HepG2 (cell line): ENCODE results near the gene ZNF530. TPM values are rescaled to one million over a fixed set of nuclear protein-coding genes. Genes with fewer than 3 reads are reported as not detected.

Source experiments
- ATAC-seq: fragments of 200-7000 bp; cut with Tn5 transposase; 3 replicates; pipeline ENCODE4 v1.9.1; 2020; ENCODE audit warnings: mild to moderate bottlenecking, moderate library complexity
- BruUV-seq: library from RNA; stranded (reverse); fragments of 400-500 nt; replicated peaks from 2 replicates; lab custom pipeline; 2021; lab: Mats Ljungman, UMichigan
- CTCF ChIA-PET: fragments of 300-600 bp; formaldehyde crosslinking; extraction: SDS; loops from one replicate; lab custom pipeline; 2021; ENCODE audit warnings: low total read pairs, inconsistent platforms, low intra/inter-chr PET ratio; lab: Yijun Ruan, JAX
- POLR2A ChIA-PET: fragments of 350-600 bp; sonication (Branson Sonifier 250); formaldehyde crosslinking; loops from one replicate; lab custom pipeline; 2020; ENCODE audit warnings: antibody characterized with exemption, inconsistent platforms; lab: Yijun Ruan, JAX
- DNase-seq: peaks from one replicate; pipeline ENCODE4 v3.0.0-alpha.2; 2015; ENCODE audit warnings: low spot score
- FAIRE-seq: peaks from 3 replicates; lab custom pipeline; 2011; peaks lifted over from hg19 to GRCh38; lab: Jason Lieb, UNC
- H2AFZ ChIP-seq: one replicate; pipeline ENCODE4 v1.6.1; 2011; ENCODE audit warnings: low read length, inconsistent platforms
- H3K27ac ChIP-seq: fragments of 300-600 bp; 3 replicates; pipeline ENCODE4 v1.8.0; 2011; ENCODE audit warnings: mixed run types, mild to moderate bottlenecking, mixed read lengths, low read length, inconsistent platforms; ENCODE audit not compliant: insufficient read depth; ENCODE audit errors: extremely low read length
- H3K27me3 ChIP-seq, 2 experiments: fragments of 200-600 bp in 1 of 2; 2 replicates in 1 of 2; 3 replicates in 1 of 2; pipeline versions ENCODE4 v1.6.0 to v1.8.0; 2011; ENCODE audit warnings: low read length in 2 of 2, mild to moderate bottlenecking in 2 of 2, moderate library complexity in 2 of 2, inconsistent platforms in 1 of 2; ENCODE audit not compliant: insufficient read depth in 2 of 2, control insufficient read depth in 1 of 2
- H3K36me3 ChIP-seq, 2 experiments: fragments of 200-600 bp in 1 of 2; replicated peaks in 1 of 2; 2 replicates in 1 of 2; 3 replicates in 1 of 2; pipeline versions ENCODE4 v1.5.1 to v1.8.0; 2011; ENCODE audit warnings: low read length in 2 of 2, inconsistent platforms in 1 of 2; ENCODE audit not compliant: insufficient read depth in 2 of 2, control insufficient read depth in 1 of 2
- H3K4me1 ChIP-seq: 2 replicates; pipeline ENCODE4 v1.5.1; 2012; ENCODE audit warnings: low read length, inconsistent platforms; ENCODE audit not compliant: insufficient read depth
- H3K4me2 ChIP-seq: 2 replicates; pipeline ENCODE4 v1.6.0; 2011; ENCODE audit warnings: low read depth, low read length, inconsistent platforms
- H3K4me3 ChIP-seq, 3 experiments: fragments of 200-600 bp in 1 of 3; sonication (generic), shearing (Covaris generic) in 1 of 3; replicated peaks in 1 of 3; 2 replicates each; pipeline ENCODE4 v1.5.1; 2011 to 2016; ENCODE audit warnings: low read length in 3 of 3, inconsistent platforms in 2 of 3, low read depth in 2 of 3, mild to moderate bottlenecking in 2 of 3, control low read depth in 1 of 3, mixed read lengths in 1 of 3; ENCODE audit not compliant: insufficient read depth in 1 of 3
- H3K79me2 ChIP-seq: one replicate; pipeline ENCODE4 v1.6.1; 2011; ENCODE audit warnings: low read length, inconsistent platforms; ENCODE audit not compliant: insufficient read depth
- H3K9ac ChIP-seq: 2 replicates; pipeline ENCODE4 v1.6.0; 2011; ENCODE audit warnings: mild to moderate bottlenecking, low read depth, low read length, inconsistent platforms; ENCODE audit not compliant: insufficient read depth
- H3K9me3 ChIP-seq: 2 replicates; pipeline ENCODE4 v1.5.1; 2012; ENCODE audit warnings: mild to moderate bottlenecking, low read length
- H4K20me1 ChIP-seq: 2 replicates; pipeline ENCODE4 v1.6.0; 2011; ENCODE audit warnings: inconsistent platforms, mild to moderate bottlenecking, low read length, moderate library complexity; ENCODE audit not compliant: insufficient read depth
- KAT2B ChIP-seq: fragments of 150-350 bp; IDR thresholded peaks from 2 replicates; pipeline ENCODE4 v1.6.1; 2014; ENCODE audit warnings: low read depth, low read length, borderline replicate concordance
- MAFF ChIP-seq: IDR thresholded peaks from 2 replicates; pipeline ENCODE4 v1.6.1; 2011; ENCODE audit warnings: low read depth, low read length, improper control_type of control experiment
- MAFK ChIP-seq, 2 experiments: IDR thresholded peaks in 1 of 2; conservative IDR thresholded peaks in 1 of 2; 2 replicates each; pipeline ENCODE4 v1.6.1; 2011; ENCODE audit warnings: improper control_type of control experiment in 2 of 2, low read length in 2 of 2
- ZBTB8A ChIP-seq: sonication (generic); formaldehyde crosslinking; IDR thresholded peaks from 2 replicates; pipeline ENCODE4 v1.4.0; 2020; ENCODE audit warnings: mild to moderate bottlenecking, low read depth, missing genetic modification reagents, borderline replicate concordance
- WGBS: methylation state at CpG from one replicate; pipeline ENCODE4 v1.1.6; 2017; ENCODE audit warnings: low lambda C conversion rate; 5-methylcytosine and 5-hydroxymethylcytosine counted together
- in situ Hi-C: cut with HindIII; loops from 2 replicates; pipeline ENCODE4 v1.10.0; 2017; ENCODE audit warnings: low pct_unique_long_range_greater_than_20kb; ENCODE audit not compliant: extremely low pct_ligation_motif_present
- intact Hi-C: fragments of 100-400 bp; cut with micrococcal nuclease; formaldehyde crosslinking; loops from one replicate; pipeline ENCODE4 v1.10.0; 2022; ENCODE audit not compliant: unreplicated experiment
- polyA plus RNA-seq, 8 experiments: library from polyadenylated mRNA; depleted of rRNA in 3 of 8; stranded (reverse) in 7 of 8; unstranded in 1 of 8; fragments of >200 nt; fragmentation: Illumina TruSeq in 4 of 8; extraction: Trizol in 4 of 8; gene quantifications; 2 replicates each; pipeline versions ENCODE4 v1.2.1 to v1.2.3, GENCODE V29; 2011 to 2016; ENCODE audit warnings: low read depth in 4 of 8, missing spikeins in 1 of 8, mixed read lengths in 1 of 8; ENCODE audit not compliant: insufficient read depth in 1 of 8
- total RNA-seq, 5 experiments: library from RNA; depleted of rRNA; stranded (reverse); fragments of >200 nt; fragmentation: Illumina TruSeq; extraction: Trizol; gene quantifications; 2 replicates each; pipeline ENCODE4 v1.2.3, GENCODE V29; 2016; ENCODE audit warnings: low read depth in 1 of 5

Gene ZNF530
- total and polyA plus RNA-seq, 2 of the 13 experiments (the other 11 are each of a cell fraction or from before 2014, with no cell fraction given): 1.1 to 7.8 TPM

GRCh38 chr19:57643734-57644133, 44.0 kb downstream of the ZNF530 start:
- intact Hi-C loops: no loop called here
- H3K4me2 ChIP-seq: no peak overlapping the region
- no TSS peak for BruUV-seq
- H2AFZ ChIP-seq: no peak overlapping the region
- POLR2A ChIA-PET: no interaction called here
- ATAC-seq: no peak
- no peak for DNase-seq
- H3K4me1 ChIP-seq: no peaks in the 10 kb centered on the region
- no peaks in the 10 kb centered on the region for H3K79me2 ChIP-seq
- H3K27ac ChIP-seq: no peak overlapping the region
- in situ Hi-C loops: no loop called here
- CTCF ChIA-PET: no interaction called here
- peaks cover 10 to 36% of the 10 kb centered on the region in 2 experiments for H3K36me3 ChIP-seq
- H3K9ac ChIP-seq: no peak overlapping the region
- TF ChIP-seq MAFK (conservative IDR thresholded peaks at IDR 0.05 in 1 of 2, IDR thresholded peaks at IDR 0.05 in 1 of 2; ENCODE audit: low read length in 2 of 2): peak in 1 of 2 experiments; percentile 67; a peak in 2 of 4 replicates
- TF ChIP-seq ZBTB8A: no peak
- TF ChIP-seq MAFF: peak; percentile 11; the same call in 1 of the 2 replicates
- no peak for FAIRE-seq
- no peak overlapping the region for H3K4me3 ChIP-seq
- no peaks in the 10 kb centered on the region for H3K9me3 ChIP-seq
- H3K27me3 ChIP-seq: no peaks in the 10 kb centered on the region
- H4K20me1 ChIP-seq: no peaks in the 10 kb centered on the region

- H3K4me3 ChIP-seq: no peak overlapping the region
- 76% methylated on average over 6 of the region's 6 CpGs for WGBS
- peaks cover 27% of the 10 kb centered on the region for H3K4me1 ChIP-seq
- no peak overlapping the region for H3K27ac ChIP-seq
- intact Hi-C loops (no loop called here), in situ Hi-C loops (no loop called here)
- H3K36me3 ChIP-seq: no peaks in the 10 kb centered on the region
- CTCF ChIA-PET: no interaction called here
- ATAC-seq (no peak), FAIRE-seq (no peak), DNase-seq (no peak)
- no peak overlapping the region for H3K4me2 ChIP-seq
- 0 out of 2 replicates have a peak, but pooled peaks cover 4% of the 10 kb centered on the region for H3K9me3 ChIP-seq
- POLR2A ChIA-PET: no interaction called here
- BruUV-seq: no TSS peak
- no peaks in the 10 kb centered on the region for H3K27me3 ChIP-seq
- H2AFZ ChIP-seq: no peak overlapping the region
- no peaks in the 10 kb centered on the region for H4K20me1 ChIP-seq
- no peaks in the 10 kb centered on the region for H3K79me2 ChIP-seq
- no peak overlapping the region for H3K9ac ChIP-seq
- no peak for TF ChIP-seq KAT2B
These were observed 48.8 kb downstream of the ZNF530 start for GRCh38 chr19:57648331-57649003.
